KOPT-K1 (cell line): ENCODE results near the gene PCSK4.

Experiments
- H3K27ac ChIP-seq: fragments of 200-600 bp; sonication (generic); 2 replicates; pipeline ENCODE4 v1.5.1; 2016; ENCODE audit warnings: antibody characterized with exemption, mild to moderate bottlenecking, low read depth, low read length; ENCODE audit not compliant: poor library complexity, severe bottlenecking
- H3K36me3 ChIP-seq: fragments of 200-600 bp; sonication (generic); 2 replicates; pipeline ENCODE4 v1.5.1; 2017; ENCODE audit warnings: antibody characterized with exemption, mild to moderate bottlenecking, low read length, moderate library complexity; ENCODE audit not compliant: insufficient read depth
- H3K9me3 ChIP-seq: fragments of 200-600 bp; sonication (generic); 2 replicates; pipeline ENCODE4 v1.5.1; 2017; ENCODE audit warnings: antibody characterized with exemption, low read length, mild to moderate bottlenecking; ENCODE audit not compliant: insufficient read depth, poor library complexity, severe bottlenecking

Gene PCSK4

DNA sequence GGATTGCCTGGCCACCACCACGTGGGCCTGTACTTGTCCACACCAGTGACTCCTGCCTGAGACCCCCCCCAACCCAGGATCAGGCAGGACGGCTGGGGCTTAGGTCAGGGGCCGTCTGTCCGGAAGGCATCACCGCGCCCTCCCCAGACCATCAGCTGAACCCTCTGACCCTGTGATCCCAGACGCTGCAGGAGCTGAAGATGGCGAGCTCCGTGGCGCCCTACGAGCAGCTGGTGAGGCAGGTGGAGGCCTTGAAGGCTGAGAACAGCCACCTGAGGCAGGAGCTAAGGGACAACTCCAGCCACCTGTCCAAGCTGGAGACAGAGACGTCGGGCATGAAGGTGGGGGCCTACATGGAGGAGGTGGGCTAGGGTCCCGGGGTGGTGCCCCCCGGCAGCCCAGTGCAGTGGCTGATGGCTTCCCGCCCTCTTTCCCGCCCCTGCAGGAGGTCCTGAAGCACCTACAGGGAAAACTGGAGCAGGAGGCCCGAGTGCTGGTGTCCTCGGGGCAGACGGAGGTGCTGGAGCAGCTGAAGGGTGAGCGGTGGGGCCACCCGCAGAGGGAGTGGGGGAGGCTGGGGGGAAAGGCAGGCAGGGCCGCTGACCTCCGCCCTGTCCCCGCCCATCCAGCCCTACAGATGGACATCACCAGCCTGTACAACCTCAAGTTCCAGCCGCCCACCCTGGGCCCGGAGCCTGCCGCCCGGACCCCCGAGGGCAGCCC is 37.2 kb downstream of the PCSK4 start:
- no peak overlapping the region for H3K27ac ChIP-seq
- H3K9me3 ChIP-seq: no peaks in the 10 kb centered on the region
- no peaks in the 10 kb centered on the region for H3K36me3 ChIP-seq

DNA sequence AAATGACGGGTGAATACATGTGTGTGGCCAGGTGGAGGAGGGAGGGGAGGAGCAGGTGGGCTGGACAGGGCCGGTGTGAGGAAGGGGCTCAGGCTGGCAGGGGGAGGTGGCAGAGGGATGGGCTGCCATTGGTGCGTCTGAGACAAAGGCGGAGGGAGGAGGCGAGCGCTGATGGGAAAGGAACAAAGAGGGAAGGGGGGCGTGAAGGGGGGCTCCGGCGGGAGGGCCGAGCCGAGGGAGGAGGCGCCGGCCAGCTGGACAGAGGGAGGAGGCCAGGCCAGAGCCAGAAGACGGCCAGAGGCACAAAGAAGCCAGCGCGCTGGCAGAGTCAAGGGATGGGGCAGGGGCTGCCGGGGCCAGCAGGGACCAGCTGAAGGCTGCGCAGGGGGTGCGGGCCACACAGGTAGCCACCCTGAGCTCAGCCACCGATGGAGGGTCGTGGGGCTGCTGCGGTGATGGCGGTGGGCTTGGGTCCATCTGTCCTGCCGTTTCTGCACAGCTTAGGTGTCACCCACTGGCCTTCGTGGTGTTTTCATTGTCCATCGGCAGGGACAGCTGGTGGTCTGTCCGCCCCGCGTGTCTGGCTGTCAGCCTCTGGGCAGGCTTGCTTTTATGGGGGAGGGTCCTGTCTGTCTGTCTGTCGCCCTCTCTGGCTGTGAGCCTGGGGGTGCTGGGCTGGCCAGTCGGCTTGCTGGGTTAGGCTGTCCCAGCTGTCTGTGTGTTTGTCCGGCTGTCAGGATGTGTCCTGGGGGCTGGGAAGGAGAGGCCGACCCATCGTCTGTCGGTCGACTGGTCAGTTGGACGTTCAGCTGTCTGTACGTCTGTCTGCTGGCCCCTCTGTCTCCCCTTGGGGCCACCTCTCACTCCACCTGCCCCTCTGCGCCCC is 38.0 kb downstream of the PCSK4 start:
- H3K27ac ChIP-seq: no peak overlapping the region
- H3K9me3 ChIP-seq: no peaks in the 10 kb centered on the region

DNA sequence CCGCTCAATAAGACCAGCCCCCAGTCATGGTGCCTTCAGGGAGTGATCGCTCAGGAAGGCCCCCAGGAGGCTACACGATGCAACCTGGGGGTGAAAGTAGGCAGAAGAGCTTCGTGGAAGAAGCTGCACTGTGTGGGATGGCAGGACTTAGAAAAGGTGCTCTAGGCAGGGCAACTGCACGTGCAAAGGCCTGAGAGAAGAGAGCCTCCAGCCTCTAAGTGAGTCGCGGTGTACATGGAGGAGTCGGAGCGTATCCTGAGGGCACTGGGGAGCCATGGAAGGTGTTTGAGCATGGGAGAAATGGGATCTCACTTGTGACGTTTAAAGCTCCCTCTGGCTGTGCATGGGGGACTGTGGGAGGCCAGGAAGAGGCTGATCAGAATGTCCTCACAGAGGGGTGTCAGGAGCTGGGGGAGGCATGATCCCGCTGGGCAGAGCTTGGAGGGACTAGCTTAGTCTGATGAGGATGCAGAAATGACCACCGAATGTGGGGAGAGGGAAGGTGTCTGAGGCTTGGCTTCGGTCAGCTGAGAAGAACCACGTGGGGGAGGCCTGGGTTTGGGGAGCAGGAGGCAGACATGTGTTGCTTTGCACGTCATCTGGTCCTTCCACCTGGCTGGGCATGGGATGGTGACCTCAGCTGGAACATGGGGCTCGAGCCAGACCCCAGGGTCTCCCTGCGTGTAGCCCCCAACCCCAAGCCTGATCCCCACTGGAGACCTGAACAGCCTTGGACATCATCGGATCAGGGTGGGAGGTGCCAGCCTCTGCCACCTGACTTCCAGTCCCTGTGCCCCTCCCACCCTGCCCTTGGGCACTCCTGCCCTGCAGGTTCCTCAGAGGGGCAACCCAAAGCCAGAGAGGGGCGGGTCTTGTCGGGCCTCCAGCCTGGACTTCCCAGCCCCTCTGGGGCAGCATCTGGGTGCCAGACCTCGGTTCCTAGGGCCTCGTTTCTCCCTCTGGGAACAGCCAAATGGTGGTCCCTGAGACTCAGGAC is 39.1 kb downstream of the PCSK4 start:
- Histone ChIP-seq H3K9me3 (no peaks in the 10 kb centered on the region), H3K36me3 (no peaks in the 10 kb centered on the region), H3K27ac (no peak overlapping the region)

More for the DNA sequence above, 38.0 kb downstream of the PCSK4 start:
- H3K36me3 ChIP-seq: no peaks in the 10 kb centered on the region

DNA sequence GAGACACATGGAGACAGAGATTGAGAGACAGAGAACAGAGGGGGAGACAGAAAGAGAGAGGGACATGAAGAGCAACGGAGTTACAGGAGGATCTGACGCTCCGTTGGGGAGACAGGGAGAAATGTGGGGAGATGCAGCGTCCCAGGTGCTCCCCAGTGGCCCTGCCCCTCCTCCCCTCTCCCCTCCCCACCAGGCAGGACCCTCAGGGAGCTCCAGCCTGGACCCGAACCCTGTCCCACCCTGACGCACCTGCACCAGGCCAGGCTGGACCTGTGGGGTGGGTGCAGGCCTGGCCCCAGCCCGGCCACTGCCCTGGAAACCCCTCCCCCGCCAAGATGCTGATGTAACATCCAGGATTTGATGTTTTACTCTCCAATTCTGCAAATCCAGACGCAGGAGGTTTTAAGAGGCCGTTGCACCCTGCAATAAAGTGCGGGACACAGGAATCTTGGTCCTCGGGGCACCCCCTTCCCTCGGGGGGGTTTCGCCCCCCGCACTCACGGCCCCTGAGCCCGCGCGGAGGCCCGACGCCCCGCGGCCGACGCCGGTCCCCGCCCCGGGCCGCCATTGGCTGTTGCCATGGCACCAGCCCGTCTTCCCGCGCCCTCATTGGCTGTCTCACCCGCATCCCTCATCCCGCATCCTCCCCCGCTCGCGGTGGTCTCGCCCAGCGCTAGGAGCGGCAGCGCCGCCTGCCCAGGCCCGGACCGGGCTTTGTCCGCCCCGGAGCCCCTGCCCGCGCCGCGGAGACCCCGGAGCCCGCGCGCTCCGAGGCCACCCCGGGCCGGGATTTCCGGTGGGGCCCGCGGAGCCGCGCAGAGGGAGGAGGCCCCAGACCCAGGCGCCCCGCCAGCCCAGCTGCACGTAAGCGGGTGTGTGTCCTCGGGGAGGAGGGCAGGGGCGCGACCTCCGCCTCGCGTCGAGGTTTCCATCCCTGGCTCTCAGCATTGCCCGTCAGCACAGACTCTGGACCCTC is 40.4 kb downstream of the PCSK4 start, which contains the start of gene APC2:
APC2 (plus strand) TSS at position 655 of the 976 bp plus-strand sequence. CDS start 2,881 bp downstream, outside the sequence.
- no peaks in the 10 kb centered on the region for H3K9me3 ChIP-seq
- no peaks in the 10 kb centered on the region for H3K36me3 ChIP-seq
- no peak within 1 kb of the TSS for H3K27ac ChIP-seq

DNA sequence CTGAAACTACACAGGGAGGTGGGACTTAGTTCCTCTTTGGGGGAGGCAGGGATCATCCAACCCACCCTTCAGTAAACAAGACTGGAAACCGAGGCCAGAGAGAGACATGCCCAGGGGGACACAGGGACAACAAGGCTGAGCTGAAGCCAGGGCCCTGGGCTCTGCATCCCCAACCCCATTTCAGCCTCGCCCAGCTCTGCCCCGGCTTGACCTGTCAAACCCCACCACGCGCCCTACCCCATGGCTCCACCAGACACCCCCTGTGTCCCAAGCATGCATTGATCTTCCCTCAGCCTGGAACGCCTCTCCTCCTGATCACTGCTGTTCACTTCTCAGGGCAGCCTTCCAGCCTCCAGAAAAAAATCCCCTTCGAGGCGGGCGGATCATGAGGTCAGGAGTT is 42.2 kb downstream of the PCSK4 start:
- Histone ChIP-seq H3K9me3 (no peaks in the 10 kb centered on the region), H3K36me3 (peaks cover 2% of the 10 kb centered on the region), H3K27ac (no peak overlapping the region)

DNA sequence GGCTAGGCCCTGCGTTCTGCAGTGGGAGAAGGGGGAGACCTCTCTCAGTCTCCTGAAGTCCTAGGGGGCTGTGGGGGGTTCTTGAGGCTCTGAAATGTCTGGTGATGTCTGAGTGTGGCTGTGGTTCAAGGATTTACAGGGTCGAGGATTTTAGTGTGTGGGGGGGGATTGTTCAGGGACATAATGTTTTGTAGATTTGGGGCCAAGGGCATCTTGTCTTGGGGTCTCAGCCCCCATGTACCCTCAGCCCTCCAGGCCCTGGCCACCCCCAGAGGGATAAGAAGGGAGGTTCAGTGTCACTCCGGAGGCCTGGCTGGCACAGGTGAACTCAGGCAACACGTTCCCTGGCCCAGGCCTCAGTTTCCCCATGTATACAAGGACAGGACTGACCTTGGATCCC is 42.6 kb downstream of the PCSK4 start:
- peaks cover 6% of the 10 kb centered on the region for H3K36me3 ChIP-seq
- H3K27ac ChIP-seq: no peak overlapping the region
- no peaks in the 10 kb centered on the region for H3K9me3 ChIP-seq

DNA sequence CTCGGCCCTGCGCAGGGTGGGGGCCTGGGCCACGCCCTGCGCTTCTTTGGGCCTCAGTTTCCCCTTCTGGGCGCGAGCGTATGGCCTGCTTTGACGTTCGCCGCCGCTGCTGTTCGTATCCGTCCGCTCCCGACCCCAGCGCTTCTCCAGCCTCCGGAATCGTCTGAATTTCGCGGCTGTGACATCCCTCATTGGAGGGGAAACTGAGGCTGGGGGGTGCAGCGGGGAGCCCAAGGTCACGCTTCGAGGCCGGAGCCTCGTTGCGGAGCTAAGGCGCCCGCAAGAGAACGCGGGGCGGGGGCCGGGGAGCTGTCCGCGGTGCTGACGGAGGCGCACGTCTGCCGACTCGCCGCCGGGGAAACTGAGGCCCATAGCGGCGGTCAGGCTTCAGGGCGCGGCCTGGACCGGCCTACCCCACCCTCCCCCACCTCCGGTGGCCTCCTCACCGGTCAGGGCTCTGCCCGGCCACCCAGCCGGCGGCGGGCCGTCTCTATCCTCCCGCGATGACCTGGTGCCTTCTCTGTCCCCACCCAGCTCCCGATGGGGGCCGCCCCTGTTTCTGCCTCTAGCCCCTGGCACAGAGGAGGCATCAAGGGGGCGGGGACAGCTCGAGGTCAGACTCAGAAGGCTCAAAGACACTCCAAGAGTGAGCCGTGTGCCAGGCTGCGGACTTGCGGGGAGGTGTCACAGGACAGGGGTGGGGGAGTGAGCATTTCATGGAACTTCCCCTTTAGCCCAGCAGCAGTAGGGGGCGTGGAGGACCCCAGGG is 43.3 kb downstream of the PCSK4 start:
- no peak overlapping the region for H3K27ac ChIP-seq
- H3K9me3 ChIP-seq: no peaks in the 10 kb centered on the region
- H3K36me3 ChIP-seq: peaks cover 12% of the 10 kb centered on the region

DNA sequence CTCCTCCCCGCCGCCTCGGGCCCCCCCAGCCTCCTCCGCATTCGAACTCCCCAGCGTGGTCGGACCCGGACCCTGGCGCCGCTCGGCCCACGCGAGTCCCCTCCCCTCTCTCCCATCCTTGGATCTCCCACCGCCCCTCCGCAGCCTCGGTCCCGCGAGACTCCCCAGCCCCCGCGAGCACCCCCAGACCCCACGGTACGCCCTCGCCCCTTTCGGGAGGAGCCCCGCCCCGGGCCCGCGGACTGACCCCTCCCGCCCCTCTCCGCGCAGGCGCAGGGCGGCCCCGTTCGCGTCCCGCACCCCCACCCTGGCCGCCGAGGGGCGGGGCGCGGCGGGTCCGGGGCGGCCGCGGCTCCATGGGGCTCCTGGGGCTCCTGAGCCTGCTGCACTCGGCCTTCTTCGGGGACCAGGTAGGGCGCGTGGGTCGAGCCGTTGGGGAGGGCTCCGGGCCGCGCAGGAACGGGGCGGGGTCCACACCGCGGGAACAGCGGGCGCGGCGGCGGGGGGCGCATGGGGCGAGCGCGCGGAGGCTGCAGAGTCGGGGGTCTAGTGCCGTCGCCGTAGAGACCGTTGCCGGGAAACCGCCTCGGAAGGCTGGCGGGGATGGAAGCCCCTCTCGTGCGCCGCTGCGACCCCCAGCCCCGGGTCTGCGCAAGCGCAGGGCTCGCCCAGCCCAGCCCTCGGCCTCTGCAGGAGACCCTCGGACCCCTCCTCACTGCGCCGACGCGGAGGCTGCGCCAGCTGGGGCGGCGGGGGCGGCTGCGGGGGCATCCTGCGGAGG is 44.0 kb downstream of the PCSK4 start:
- Histone ChIP-seq H3K27ac (no peak overlapping the region), H3K9me3 (no peaks in the 10 kb centered on the region), H3K36me3 (peaks cover 20% of the 10 kb centered on the region)

DNA sequence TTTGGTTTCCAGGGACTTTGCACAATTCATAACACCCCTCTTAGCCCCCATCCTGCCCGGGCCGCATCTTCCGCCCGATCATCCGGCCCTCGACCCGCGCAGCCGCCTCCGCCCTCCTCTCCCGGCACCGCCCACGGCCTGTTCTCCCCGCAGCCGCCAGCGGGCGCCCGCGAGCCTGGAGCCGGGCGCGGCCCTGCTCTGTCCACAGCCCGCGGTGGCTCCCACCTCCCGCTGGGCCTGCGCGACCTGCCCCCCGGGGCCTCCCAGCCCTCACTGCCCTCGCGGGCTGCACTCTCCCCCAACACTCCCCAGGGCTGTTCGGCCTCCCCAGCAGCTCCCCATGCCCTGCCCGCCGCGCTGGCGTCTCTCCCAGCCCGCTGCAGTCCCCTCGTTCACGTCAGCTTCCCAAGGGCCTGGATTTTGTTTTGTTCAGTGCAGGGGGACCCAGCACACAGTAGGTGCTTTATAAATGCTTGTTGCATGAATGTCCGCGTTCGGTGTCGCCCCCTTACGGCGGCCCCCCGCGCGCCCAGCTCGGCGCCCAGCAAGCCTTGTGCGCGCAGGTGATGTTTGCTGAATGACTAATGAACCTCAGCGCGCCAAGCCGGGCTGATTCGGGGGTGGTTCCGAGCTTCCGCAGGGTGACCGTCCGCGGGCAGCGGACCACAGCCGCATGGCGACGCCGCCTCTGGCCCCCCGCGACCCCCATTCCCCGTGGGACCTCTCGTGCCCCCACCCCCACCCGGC is 44.8 kb downstream of the PCSK4 start:
- H3K36me3 ChIP-seq: peaks cover 27% of the 10 kb centered on the region
- H3K9me3 ChIP-seq: no peaks in the 10 kb centered on the region
- H3K27ac ChIP-seq: peak overlapping the region; percentile 29

DNA sequence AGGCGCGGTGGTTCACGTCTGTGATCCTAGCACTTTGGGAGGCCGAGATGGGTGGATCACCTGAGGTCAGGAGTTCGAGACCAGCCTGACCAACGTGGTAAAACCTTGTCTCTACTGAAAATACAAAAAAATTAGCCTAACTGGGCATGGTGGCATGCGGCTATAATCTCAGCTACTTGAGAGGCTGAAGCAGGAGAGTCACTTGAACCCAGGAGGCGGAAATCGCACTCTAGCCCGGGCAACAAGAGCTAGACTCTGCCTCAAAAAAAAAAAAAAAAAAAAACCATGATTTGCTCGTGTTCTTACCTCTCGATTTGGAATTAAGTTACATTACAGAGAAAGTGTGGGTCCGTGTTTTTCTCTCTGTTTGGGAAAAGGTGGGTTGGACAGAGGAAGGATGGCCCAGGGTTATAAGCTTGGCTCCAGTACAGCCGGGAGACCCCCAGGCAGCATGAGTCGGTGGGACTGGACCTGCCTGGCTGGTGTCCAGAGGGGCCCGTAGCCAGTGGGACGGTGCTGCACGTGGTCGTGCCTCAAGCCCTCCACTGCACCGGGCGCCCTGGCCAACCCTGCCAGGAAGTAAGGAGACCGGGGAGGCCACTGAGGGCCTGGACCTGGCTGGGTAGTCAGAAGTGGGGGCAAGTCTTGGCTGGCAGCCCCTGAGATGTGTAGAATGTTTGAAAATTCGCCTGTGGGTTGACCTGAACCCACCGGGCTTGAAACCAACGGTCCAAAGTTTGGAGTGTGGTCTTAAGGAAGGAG is 48.3 kb downstream of the PCSK4 start:
- H3K27ac ChIP-seq: no peak overlapping the region
- H3K36me3 ChIP-seq: peaks cover 40% of the 10 kb centered on the region
- no peaks in the 10 kb centered on the region for H3K9me3 ChIP-seq

DNA sequence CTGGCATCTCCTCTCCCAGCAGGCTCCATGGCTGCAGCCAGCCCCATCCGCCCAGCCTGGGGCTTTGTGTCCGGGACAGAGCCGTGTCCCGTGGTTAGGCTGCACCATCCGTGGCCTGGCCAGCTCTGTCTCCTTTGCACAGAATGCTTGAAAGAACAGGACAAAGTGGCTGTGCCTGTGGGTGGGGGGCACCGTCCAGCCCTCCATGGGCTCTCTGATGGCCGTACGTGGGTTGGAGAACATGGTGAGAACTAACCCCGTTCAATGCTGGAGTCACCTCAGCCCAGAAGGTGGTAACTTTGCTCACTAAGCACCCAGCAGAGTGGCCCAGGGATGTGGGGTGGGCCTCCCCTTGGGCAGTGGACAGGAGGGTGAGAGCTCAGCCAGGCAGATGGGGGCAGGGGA is 49.1 kb downstream of the PCSK4 start:
- Histone ChIP-seq H3K27ac (no peak overlapping the region), H3K36me3 (peaks cover 40% of the 10 kb centered on the region), H3K9me3 (no peaks in the 10 kb centered on the region)

DNA sequence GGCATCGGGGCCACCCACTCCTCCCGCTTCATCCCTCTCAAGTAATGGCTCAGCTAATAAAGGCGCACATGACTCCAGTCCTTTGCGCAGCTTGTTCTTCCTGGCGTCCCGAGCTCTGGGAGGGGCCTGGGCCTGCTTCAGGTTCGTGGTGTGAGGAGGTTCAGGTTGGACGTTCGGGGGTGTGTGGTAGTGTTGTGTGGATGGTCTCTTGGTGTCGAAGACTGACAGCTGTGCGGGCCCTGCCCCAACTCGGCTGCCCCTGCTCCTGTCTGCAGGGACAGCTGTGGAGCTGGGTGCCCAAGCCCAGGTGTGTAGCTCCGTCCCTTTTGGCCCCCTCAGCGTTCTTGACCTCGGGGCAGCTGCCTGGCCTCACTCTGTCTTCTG is 49.7 kb downstream of the PCSK4 start:
- Histone ChIP-seq H3K27ac (no peak overlapping the region), H3K36me3 (peaks cover 44% of the 10 kb centered on the region)

More for the DNA sequence above, 49.7 kb downstream of the PCSK4 start:
- no peaks in the 10 kb centered on the region for H3K9me3 ChIP-seq
